Activated gamma-delta T cell treated with anti-CD3 and anti-CD28 coated beads, Interleukin-2, amount 50 U/mL, for 16 hours (primary cell): ENCODE data around the gene CACNA1D.
"Not testable (repeated sequence)": the region's sequence is repeated elsewhere in the genome, so short reads cannot be mapped to it uniquely, and the experiment has no call there.

ENCODE experiments used
- DNase-seq: peaks from one replicate; pipeline ENCODE4 v3.0.0-alpha.2; 2020; ENCODE audit warnings: low read depth

CACNA1D gene

DNA sequence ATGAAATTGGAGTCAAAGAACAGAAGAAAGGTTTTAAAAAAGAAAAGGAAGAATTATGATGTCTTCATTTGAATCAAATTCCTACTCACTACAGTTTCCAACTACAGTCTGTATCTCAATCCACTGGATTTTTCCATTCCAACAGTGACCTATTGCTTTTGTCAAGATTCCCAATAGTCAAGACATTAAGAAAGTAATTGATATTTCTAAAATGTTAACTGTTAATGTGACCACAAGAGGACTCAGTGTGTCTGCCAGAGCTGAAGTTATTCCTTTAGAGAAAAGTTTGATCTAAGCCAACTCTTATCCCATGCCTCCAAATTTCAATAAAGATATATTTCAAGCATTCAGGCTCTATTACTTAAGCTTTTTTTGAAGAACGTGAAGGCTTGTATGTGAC is 163.2 kb downstream of the CACNA1D start:
- DNase-seq: no peak

DNA sequence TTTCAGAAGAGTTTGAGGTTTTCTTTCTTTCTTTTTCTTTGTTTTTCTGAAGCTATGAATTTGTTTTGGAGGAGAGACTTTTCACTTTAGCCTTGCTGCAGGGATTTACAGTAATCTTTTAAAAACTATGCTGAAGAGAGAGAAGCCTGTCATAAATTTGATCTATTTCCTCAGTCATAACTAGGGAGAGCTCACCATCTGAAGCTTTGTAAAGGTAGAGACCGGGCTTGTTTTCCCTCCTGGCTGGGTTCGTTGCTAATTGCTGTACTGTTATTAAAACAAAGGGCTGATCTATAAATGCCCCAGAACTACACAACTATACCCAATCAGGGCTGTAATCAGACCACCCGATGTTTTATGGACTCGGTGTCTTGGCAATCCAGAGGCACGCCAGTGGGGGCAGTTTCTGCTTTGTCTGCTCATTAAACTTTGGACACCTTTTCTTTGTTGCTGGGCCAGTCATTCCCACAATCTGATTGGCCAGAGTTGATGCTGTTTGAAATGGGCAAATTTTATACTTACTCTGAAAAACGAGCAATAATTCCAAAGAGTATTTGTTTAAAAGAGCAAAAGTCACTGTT is 164.3 kb downstream of the CACNA1D start:
- no peak for DNase-seq

DNA sequence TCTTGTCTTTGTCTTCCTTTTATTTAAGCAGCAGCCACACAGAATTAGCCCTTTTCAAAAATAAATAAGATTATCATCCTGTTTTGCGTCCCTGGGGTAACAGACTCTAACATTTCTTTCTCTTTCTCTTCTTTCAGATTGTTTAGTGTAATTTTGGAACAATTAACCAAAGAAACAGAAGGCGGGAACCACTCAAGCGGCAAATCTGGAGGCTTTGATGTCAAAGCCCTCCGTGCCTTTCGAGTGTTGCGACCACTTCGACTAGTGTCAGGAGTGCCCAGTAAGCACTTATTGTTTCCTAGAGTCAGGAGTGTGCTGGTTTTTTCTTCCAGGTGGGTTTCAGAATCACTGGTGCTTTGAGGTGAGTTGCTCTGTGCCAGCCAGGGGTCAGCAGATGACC is 165.6 kb downstream of the CACNA1D start:
- DNase-seq: no peak

DNA sequence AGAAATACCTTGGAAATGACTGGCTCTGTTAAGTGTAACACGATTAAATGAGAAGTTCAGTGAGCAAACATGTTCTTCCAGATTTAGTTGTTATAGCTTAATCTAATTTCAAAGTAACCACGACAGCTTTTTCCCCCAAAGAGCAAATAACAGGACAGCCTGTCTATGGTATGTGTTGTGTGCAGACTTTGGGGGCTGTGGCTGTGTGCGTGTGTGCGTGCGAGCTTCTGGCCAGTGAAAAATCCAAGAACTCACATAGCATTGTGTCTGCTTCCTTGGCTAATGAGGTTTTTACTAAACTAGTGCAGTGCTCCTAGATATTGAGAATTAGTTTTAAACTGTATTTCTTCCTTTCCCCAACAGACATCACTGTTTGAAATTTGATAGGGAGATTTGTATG is 167.1 kb downstream of the CACNA1D start:
- no peak for DNase-seq

DNA sequence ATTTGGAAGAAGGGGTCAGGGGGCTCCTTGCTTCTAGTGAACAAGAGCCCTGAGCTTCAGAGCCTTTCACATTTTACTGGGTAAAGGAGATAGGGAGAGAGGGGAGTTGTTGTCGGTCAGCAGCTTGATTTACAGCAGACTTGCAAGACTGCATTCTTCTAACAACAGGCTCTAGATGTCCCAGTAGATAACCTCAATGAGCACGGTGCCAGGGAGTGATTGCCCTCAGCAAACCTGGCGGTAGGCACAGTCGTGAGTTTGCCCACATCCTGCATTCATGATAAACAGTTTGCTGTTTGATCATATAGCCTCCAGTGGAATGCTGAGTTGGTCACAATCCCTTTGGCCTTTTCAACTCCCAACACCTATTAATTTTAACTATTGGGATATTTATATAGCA is 170.4 kb downstream of the CACNA1D start:
- not testable (repeated sequence) for DNase-seq

DNA sequence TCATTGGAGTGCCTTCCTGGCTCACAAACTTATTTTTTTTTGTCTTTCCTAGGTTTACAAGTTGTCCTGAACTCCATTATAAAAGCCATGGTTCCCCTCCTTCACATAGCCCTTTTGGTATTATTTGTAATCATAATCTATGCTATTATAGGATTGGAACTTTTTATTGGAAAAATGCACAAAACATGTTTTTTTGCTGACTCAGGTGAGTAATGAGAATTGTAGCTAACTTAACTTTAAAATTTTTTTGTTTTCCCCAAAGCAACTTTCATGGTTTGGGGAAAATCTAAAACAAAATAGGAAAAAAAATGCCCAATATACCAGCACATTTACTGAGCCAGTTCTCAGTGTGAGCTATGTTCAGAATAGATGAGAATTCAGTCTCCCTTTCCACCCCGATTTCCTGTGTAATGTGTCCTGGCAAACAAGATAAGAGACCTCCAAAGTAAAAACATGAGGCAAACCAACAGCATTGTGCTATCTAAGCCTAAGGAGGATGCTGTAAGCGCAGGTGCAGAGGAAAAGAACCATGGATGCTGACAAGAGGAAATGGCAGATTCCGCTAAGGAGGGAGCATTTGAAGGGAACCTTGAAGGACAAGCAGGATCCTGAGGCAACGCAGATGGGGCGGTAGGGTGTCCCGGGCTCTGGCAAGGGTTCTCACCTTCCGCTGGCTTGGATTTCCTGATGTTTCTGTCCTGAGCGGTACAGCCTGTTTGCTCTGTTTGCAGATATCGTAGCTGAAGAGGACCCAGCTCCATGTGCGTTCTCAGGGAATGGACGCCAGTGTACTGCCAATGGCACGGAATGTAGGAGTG is 171.4 kb downstream of the CACNA1D start:
- no peak for DNase-seq

DNA sequence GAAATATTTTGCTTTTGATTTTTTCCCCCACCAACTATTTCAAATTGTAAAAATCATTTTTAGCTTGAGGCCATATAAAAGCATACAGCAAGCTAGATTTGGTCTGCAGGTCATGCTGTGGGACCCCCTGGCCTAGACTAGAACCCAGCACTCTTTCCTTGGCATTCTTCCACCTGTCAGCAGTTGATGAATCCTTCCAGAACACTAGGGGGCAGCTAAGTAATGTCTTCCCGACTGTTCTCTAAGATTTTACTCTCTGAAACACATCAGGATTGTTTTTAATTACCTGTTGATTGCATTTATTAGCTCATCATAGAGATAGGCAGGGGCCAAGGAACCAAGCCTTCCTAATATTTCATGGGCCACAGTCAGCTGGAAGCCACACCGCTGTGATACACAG is 174.5 kb downstream of the CACNA1D start:
- DNase-seq: no peak

DNA sequence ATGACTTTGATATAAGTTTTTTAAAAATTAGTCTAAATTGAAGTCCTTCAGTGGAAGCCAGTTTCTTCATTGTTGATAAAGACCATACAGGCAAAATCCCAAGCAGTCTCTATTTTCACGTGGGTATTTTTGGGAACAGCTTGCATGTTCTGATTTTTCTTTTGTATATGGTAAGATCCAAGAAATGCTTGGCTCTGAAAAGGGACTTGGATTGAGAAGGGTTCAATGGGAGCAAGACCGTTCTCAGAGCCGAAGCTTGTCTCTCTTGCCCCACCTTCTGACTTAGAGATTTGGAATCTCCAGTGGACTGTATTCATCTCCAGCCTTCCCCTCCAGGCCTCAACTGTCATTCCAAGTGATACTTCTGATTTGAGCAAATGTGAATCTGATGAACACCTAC is 176.3 kb downstream of the CACNA1D start:
- no peak for DNase-seq

DNA sequence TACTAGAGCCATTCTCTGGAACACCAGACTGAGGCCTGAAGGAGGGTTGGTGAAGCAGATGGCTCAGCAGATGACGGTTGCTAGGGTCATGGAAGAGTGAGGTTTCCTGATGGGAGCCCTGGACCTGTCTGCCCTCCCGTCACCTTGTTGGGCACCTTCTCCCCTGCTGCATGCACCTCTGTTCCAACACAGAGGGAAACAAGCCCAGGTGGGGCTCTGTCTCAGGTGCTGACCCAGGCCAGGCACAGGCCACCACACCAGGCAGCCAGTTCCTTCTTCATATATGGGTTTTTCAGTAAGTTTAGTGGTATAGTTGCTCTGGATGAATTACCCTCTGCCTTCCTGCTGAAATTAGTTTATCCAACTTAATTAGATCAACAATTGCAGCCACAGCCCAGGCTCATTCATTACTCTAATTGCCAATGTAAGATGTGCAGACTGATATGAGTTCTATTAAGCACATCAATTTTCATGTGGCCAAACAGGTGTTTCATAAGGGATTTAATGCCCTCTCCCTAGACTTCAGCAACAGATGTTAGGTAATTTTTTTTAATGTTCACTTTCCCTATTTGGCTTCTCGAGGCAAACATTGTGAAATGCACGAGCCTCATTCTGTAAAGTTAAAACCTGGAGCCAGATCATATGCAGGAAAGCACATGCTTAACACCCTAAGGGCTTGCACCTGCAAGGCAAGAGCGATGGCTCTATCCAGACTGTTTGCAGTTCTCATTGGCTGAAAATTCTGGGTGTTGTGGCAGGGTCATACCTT is 177.0 kb downstream of the CACNA1D start:
- DNase-seq: no peak

DNA sequence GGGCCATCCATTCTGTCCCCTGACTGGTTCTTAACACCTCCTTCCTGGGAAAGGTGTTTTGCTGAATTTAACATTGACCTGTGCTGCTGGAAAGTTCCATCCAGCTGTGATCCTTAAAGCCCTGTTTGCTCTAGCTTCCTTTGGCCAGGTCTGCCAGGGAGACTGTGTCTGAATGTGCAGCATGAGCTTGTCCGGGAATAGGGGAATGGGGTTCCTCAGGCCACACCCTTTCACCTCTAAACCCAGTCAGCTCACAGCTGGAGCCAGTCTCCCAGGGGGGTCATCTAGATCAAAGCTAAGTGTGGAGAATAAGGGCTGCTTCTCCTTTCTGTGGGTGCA is 177.5 kb downstream of the CACNA1D start:
- DNase-seq: no peak

DNA sequence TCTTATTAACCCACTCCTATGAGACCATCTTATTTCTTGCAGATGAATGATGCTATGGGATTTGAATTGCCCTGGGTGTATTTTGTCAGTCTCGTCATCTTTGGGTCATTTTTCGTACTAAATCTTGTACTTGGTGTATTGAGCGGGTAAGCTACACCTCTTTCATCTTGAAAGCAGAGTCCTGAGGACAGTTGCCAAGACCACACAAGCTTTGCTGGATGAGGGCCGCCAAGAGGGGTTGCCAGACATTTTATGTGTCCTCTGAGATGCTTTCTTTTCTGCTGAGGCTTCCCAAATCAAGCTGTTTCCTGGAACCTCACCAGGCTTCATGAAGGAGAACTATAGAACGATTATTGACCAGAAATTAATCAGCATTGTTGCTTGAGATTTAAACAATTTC is 178.6 kb downstream of the CACNA1D start:
- no peak for DNase-seq

DNA sequence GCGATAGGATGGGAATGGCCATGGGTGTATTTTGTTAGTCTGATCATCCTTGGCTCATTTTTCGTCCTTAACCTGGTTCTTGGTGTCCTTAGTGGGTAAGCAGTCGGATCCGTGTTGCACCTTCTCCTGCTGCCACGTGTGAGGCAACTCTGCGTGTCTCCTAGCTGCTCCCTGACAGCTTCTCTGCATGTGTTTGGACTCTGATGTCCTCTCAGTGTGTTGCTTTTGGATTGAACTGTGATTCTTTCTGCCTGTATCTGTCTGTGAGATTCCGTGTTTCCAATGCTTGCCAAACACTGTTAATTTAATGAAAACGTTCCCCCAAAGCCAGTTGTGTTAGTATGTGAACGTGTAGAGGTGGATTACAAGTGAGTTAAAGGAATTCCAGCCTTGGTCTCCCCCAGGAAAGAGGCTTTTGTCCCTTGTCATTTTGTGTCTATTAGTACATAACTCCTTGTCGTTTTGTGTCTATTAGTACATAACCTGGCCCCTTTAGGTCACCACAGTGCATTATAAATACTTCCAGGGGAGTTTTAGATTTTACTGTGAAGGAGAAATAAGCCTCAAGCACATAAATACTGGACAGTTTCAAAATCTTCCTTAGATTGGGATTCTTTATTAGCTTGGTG is 179.4 kb downstream of the CACNA1D start:
- DNase-seq: no peak

DNA sequence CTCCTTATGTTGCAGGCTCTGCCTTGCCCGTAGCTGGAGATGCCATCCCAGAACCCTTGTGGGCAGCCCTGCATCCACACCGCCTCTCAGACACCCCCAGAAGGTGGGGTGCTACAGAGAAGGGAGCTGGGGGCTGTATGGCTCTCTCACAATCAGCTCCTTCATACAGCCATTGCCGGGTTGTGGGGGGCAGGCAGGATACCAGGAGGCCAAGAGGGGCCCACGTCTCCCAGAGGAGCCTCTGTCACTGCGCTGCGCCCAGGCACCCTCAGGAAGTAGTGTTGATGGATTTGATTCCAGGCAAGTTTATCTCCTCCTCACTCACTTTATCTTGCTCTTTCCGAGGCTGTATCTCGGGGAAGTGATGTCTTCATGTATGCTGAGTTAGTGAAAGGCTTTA is 180.2 kb downstream of the CACNA1D start:
- DNase-seq: no peak

DNA sequence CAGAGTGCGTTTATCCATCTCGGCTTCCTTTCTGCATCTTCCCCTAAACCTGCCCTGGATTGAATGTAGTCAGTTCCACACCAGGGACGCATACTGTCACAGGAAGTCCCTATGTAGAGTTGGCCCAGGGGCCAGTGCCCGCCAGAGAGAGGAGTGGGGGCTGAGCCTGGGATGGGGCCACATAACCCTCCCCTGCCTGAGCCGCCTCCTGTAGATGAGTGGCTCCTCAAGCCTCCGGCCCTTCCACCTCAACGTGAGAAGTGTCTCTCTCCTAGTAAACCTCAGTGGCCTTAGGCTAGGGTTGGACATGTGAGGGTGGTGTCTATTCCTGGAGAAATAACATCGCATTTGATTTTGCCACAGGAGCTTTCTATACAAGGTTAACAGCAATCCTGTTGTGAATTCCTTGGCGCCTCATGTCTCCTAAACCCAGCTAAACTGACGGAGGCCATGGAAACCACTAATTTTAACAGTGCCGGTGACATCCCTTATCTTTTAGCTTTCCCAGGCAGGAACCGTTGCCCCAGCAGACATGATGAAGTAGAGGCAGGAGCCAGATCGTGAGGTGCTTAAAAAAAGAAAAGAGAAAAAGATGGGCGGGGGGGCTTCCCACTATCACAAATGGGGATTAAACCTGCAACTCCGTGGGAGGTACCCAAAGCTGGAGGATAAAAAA is 180.7 kb downstream of the CACNA1D start:
- no peak for DNase-seq

DNA sequence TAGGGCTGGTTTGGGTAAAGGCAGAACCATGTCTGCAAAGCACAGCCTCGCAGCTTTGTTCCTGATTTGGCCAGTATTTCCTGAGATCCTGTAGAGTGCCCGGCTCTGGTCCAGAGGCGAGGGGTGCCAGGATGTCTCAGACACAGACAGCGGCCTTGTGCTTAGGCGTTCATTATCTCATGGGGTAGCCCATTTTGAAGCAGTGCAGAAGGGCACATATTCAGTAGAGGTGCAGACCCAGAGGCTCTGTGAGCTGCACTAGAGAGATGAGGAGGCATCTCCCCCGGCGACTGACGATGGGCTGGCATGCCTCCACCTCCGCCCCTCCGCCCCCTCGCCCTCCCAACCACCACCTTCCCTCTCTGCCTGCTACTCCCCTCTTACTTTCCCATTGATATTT is 181.5 kb downstream of the CACNA1D start:
- no peak for DNase-seq

DNA sequence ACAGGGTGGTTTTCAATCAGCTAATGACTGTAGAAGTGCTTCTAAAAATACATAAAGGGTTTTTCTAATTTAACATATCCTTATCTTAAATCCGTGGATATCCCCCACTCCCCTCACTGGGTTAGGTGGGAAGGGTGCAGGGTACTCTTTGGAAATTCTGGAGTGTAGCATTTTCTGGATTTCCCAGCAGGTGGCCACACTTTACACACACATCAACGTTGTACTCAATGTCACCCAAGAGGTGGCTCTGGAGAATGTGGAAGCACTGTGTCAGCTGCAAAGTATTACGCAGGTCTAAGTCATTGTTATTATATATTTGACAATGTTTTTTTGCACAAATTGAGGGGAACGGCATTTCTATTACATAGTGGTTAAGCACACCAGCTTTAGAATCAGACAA is 183.0 kb downstream of the CACNA1D start:
- DNase-seq: no peak

DNA sequence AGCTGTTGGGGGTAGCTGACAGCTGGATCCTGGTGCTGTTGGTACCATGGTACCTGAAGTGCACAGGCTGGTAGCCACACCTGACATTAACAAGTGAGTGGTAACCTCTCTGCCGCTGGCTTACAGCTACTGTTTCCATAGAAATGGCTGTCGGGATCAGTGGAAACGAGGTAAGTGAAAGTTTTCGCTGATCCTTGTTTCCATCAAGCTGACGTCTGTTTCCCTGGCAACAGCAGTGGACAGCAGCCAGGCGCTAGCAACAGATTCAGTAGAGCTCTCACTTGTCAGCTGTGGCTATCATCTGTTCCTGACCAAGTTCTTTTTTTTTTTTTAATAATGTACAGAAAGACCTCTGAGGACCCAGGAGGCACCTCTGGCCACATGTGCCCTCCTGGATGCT is 185.6 kb downstream of the CACNA1D start:
- no peak for DNase-seq

DNA sequence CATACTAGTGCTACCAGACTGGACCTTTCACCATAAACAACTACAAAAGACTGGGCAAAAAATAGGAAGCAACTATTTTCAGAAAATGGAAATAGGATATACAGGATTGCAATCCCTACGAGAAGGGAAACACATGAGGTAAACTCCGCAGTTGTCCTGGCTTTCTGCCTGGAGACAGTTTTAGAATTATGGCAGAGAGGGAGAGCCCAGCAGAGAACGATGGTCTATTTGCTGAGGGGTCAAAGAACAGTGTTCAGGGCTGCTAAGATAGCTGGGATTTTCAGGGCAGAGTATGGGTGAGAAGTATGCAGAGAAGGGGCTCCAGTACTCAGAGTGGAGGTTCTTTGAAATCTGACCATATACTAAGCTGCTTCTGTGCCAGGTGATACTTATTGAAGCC is 188.4 kb downstream of the CACNA1D start:
- no peak for DNase-seq

DNA sequence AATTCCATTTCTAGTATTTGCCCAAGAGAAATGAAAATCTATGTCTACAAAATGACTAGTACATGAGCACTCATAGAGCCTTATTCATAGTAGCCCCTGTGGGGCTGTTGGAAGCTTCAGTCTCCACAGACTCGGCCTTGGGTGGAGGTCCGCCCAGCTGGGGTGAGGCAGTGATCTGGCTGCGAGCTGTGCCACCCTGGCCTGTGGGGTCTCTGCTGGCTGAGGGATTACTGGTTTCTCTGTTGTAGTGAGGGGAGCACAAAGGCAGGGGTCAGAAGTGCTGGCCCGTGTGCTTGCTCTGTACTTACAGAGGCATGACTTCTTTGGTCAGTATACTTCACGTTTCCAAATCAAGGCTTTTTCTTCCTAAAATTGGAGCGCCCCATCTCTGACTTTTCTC is 193.7 kb downstream of the CACNA1D start:
- no peak for DNase-seq

DNA sequence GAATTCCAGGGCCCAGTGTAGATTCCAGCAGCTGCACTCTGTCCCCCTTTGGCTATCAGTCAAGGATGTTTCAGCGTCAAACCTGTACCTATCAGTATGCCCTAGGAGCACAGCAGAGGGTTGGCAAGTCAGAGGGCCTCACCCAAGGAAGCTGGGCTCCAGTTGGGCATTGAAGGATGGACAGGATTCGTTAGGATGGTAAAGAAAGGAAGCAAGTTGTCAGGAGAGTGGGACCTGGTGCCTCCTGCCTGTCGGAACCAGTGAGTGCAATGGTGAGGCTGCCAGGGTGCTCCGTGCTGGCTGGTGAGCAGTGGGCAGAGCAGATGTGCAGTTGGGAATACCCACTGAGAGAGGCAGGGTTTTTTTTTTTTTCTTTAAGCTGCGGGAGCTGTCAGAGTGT is 194.6 kb downstream of the CACNA1D start:
- no peak for DNase-seq

DNA sequence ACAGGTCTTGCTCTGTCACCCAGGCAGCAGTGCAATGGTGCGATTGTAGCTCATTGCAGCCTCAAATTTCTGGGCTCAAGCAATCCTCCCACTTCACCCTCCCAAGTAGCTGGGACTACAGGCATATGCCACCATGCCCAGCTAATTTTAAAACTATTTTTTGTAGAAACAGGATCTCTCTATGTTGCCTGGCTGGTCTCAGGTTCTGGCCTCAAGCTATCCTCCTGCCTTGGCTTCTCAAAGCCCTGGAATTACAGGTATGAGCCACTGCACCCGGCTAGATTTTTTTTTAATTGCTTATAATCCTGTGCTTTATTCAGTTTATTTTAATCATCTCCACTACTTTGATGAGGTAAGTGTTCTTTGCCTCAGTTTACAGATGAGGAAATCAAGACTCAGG is 195.3 kb downstream of the CACNA1D start:
- no peak for DNase-seq

DNA sequence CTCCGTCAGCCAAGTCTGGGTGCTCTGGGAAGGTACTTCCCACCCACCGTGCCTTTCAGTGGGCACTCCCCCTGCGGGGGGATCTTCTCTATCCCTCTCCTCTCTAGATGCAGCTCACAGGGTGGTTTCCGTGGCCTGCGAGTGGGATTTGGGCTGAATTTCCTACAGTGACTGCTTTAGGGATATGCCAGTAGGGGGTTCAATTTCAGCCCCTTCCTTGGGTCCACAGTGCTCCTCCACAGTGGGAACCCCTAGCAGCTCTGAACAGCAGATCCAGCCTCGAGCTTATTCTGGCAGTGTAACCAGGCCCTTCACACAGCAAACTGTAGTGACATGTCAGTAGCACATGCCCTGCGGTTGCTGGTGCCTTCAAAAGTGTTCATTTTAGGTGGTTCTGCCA is 196.1 kb downstream of the CACNA1D start:
- DNase-seq: no peak
